HCT116 (cell line): ENCODE data around the gene CREBBP. TPM values are rescaled to one million over a fixed set of nuclear protein-coding genes. Genes with fewer than 3 reads are reported as not detected.
"Not testable (repeated sequence)": the region's sequence is repeated elsewhere in the genome, so short reads cannot be mapped to it uniquely, and the experiment has no call there.

Source experiments
- ATAC-seq: fragments of 200-7000 bp; cut with Tn5 transposase; 2 replicates; pipeline ENCODE4 v1.9.1; 2020; ENCODE audit warnings: mild to moderate bottlenecking, moderate library complexity
- BruUV-seq: library from RNA; stranded (reverse); fragments of 400-500 nt; replicated peaks from 2 replicates; lab custom pipeline; 2021; lab: Mats Ljungman, UMichigan
- CTCF ChIA-PET: fragments of 300-600 bp; sonication (Branson Sonifier 250); formaldehyde crosslinking; loops from one replicate; lab custom pipeline; 2021; ENCODE audit warnings: antibody characterized with exemption; lab: Charles Lee
- POLR2A ChIA-PET: fragments of 300-600, 350-600 bp; sonication (Branson Sonifier 250); formaldehyde crosslinking; loops from one replicate; lab custom pipeline; 2021; ENCODE audit warnings: antibody characterized with exemption; lab: Charles Lee
- RAD21 ChIA-PET, 2 experiments: fragments of 300-600 bp; sonication (Branson Sonifier 250); formaldehyde crosslinking; loops; one replicate each; lab custom pipeline; 2023; ENCODE audit warnings: low total read pairs in 2 of 2; ENCODE audit not compliant: uncharacterized antibody in 2 of 2, unreplicated experiment in 2 of 2, low non-redundant PET in 1 of 2; lab: Charles Lee
- DNase-seq: peaks from one replicate; pipeline ENCODE4 v3.0.0-alpha.2; 2010; ENCODE audit warnings: low read depth, low spot score
- H2AFZ ChIP-seq: fragments of 200-600 bp; shearing (Covaris generic), sonication (generic); 2 replicates; pipeline ENCODE4 v1.6.1; 2017; ENCODE audit warnings: low read depth, mixed run types, mixed read lengths, antibody characterized with exemption, low read length; ENCODE audit not compliant: poor library complexity, severe bottlenecking
- H3K27ac ChIP-seq: 2 replicates; pipeline ENCODE4 v1.5.1; 2012; ENCODE audit warnings: low read depth, low read length
- H3K27me3 ChIP-seq: fragments of 200-600 bp; sonication (generic); 2 replicates; pipeline ENCODE4 v1.6.1; 2016; ENCODE audit warnings: mixed run types, low read length, mixed read lengths; ENCODE audit not compliant: insufficient read depth
- H3K36me3 ChIP-seq, 2 experiments: fragments of 200-500 bp in 1 of 2; fragments of 200-600 bp in 1 of 2; sonication (Bioruptor generic) in 1 of 2; sonication (generic) in 1 of 2; 2 replicates each; pipeline versions ENCODE4 v1.5.1 to v1.6.1; 2014 to 2016; ENCODE audit warnings: low read length in 2 of 2, inconsistent platforms in 1 of 2, mixed read lengths in 1 of 2, mixed run types in 1 of 2; ENCODE audit not compliant: insufficient read depth in 2 of 2, control insufficient read depth in 1 of 2
- H3K4me1 ChIP-seq, 2 experiments: fragments of 200-600 bp in 1 of 2; sonication (generic) in 1 of 2; 2 replicates each; pipeline versions ENCODE4 v1.5.1 to v1.6.1; 2012 to 2017; ENCODE audit warnings: low read length in 2 of 2, inconsistent platforms in 1 of 2, mild to moderate bottlenecking in 1 of 2, mixed read lengths in 1 of 2, mixed run types in 1 of 2, moderate library complexity in 1 of 2; ENCODE audit not compliant: insufficient read depth in 2 of 2, control insufficient read depth in 1 of 2
- H3K4me2 ChIP-seq: fragments of 200-600 bp; sonication (generic); 2 replicates; pipeline ENCODE4 v1.6.1; 2017; ENCODE audit warnings: mixed run types, low read length, mixed read lengths
- H3K4me3 ChIP-seq, 2 experiments: fragments of 200-600 bp in 1 of 2; sonication (generic) in 1 of 2; replicated peaks in 1 of 2; 2 replicates each; pipeline ENCODE4 v1.5.1; 2011 to 2016; ENCODE audit warnings: low read length in 2 of 2, control low read depth in 1 of 2, low read depth in 1 of 2, mild to moderate bottlenecking in 1 of 2, mixed read lengths in 1 of 2, mixed run types in 1 of 2
- H3K79me2 ChIP-seq: fragments of 200-600 bp; sonication (generic); 2 replicates; pipeline ENCODE4 v1.6.1; 2017; ENCODE audit warnings: mild to moderate bottlenecking, mixed run types, low read length, moderate library complexity, mixed read lengths; ENCODE audit not compliant: insufficient read depth
- H3K9ac ChIP-seq: fragments of 200-600 bp; sonication (generic); 2 replicates; pipeline ENCODE4 v1.6.1; 2016; ENCODE audit warnings: low read length, mixed read lengths
- H3K9me2 ChIP-seq: fragments of 200-600 bp; sonication (generic), shearing (Covaris generic); 2 replicates; pipeline ENCODE4 v1.6.1; 2017; ENCODE audit warnings: mixed run types, mild to moderate bottlenecking, moderate library complexity; ENCODE audit not compliant: insufficient read depth
- H3K9me3 ChIP-seq, 2 experiments: fragments of 200-500 bp in 1 of 2; fragments of 200-600 bp in 1 of 2; sonication (Bioruptor generic) in 1 of 2; sonication (generic) in 1 of 2; 2 replicates each; pipeline ENCODE4 v1.6.1; 2014 to 2017; ENCODE audit warnings: low read length in 2 of 2, mixed read lengths in 2 of 2, inconsistent platforms in 1 of 2, low read depth in 1 of 2, mild to moderate bottlenecking in 1 of 2, mixed run types in 1 of 2, moderate library complexity in 1 of 2; ENCODE audit not compliant: control insufficient read depth in 1 of 2, insufficient read depth in 1 of 2
- H4K20me1 ChIP-seq: fragments of 200-600 bp; sonication (generic), shearing (Covaris generic); 2 replicates; pipeline ENCODE4 v1.6.1; 2017; ENCODE audit warnings: mixed run types, mild to moderate bottlenecking, moderate library complexity; ENCODE audit not compliant: insufficient read depth
- ATF3 ChIP-seq: IDR thresholded peaks from 2 replicates; pipeline ENCODE4 v1.6.1; 2012
- CBX3 ChIP-seq: IDR thresholded peaks from 2 replicates; pipeline ENCODE4 v1.6.1; 2012; ENCODE audit warnings: low read depth
- CEBPB ChIP-seq: IDR thresholded peaks from 2 replicates; pipeline ENCODE4 v1.6.1; 2012; ENCODE audit warnings: low read depth
- EGR1 ChIP-seq: IDR thresholded peaks from 2 replicates; pipeline ENCODE4 v1.6.1; 2012; ENCODE audit warnings: low read depth
- EZH2 ChIP-seq: fragments of 200-600 bp; sonication (generic); IDR thresholded peaks from 2 replicates; pipeline ENCODE4 v1.6.1; 2017; ENCODE audit warnings: antibody characterized with exemption, mixed run types
- FOSL1 ChIP-seq: IDR thresholded peaks from 2 replicates; pipeline ENCODE4 v1.6.1; 2012; ENCODE audit warnings: low read depth
- MAX ChIP-seq: IDR thresholded peaks from 2 replicates; pipeline ENCODE4 v1.6.1; 2012
- POLR2A ChIP-seq: IDR thresholded peaks from 2 replicates; pipeline ENCODE4 v1.7.0; 2011; ENCODE audit warnings: borderline replicate concordance; ENCODE audit not compliant: insufficient read depth, insufficient read length; ENCODE audit errors: extremely low read depth
- POLR2AphosphoS5 ChIP-seq: IDR thresholded peaks from 2 replicates; pipeline ENCODE4 v1.6.1; 2011; ENCODE audit warnings: mild to moderate bottlenecking, low read depth, low read length, moderate library complexity
- RAD21 ChIP-seq: IDR thresholded peaks from 2 replicates; pipeline ENCODE4 v1.6.1; 2012; ENCODE audit warnings: low read depth, mild to moderate bottlenecking
- REST ChIP-seq: IDR thresholded peaks from 2 replicates; pipeline ENCODE4 v1.6.1; 2012; ENCODE audit warnings: low read depth
- SIN3A ChIP-seq: IDR thresholded peaks from 2 replicates; pipeline ENCODE4 v1.6.1; 2012; ENCODE audit warnings: low read depth
- SRF ChIP-seq: IDR thresholded peaks from 2 replicates; pipeline ENCODE4 v1.6.1; 2012; ENCODE audit warnings: low read depth
- TCF7L2 ChIP-seq: IDR thresholded peaks from 2 replicates; pipeline ENCODE4 v1.7.0; 2011; ENCODE audit warnings: borderline replicate concordance, inconsistent platforms; ENCODE audit not compliant: insufficient read depth, insufficient read length; ENCODE audit errors: extremely low read depth
- YY1 ChIP-seq: IDR thresholded peaks from 2 replicates; pipeline ENCODE4 v1.6.1; 2011; ENCODE audit warnings: low read length, low read depth, moderate library complexity, mild to moderate bottlenecking; ENCODE audit not compliant: insufficient replicate concordance; ENCODE audit errors: extremely low read depth
- ZFX ChIP-seq: fragments of 450-650 bp; IDR thresholded peaks from 2 replicates; pipeline ENCODE4 v1.6.1; 2017
- ZNF274 ChIP-seq: fragments of 200-500 bp; sonication (Bioruptor generic); IDR thresholded peaks from 2 replicates; pipeline ENCODE4 v1.6.1; 2014; ENCODE audit warnings: mild to moderate bottlenecking, low read depth, low read length, inconsistent platforms
- intact Hi-C: fragments of 100-400 bp; cut with micrococcal nuclease; formaldehyde crosslinking; loops from 2 replicates; pipeline ENCODE4 v1.10.0; 2022
- total RNA-seq: library from RNA; stranded (reverse); gene quantifications from one replicate; pipeline ENCODE4 v1.2.1, GENCODE V29; 2021; ENCODE audit not compliant: unreplicated experiment

Gene CREBBP
- total RNA-seq, 1 experiment from 2014 or later = 42.7 TPM

- no TSS peak for BruUV-seq
- CTCF ChIA-PET = no interaction called here
- no peak overlapping the region for H3K4me3 ChIP-seq
These were observed 165.1 kb downstream of the CREBBP start for GRCh38 chr16:3715430-3715829.

GRCh38 chr16:3714378-3714777 lies 166.1 kb downstream of the CREBBP start:
- H2AFZ ChIP-seq, BruUV-seq, H3K4me3 ChIP-seq, CTCF ChIA-PET, RAD21 ChIA-PET, H3K9me2 ChIP-seq, ATAC-seq, H3K9me3 ChIP-seq, H3K27ac ChIP-seq, H3K9ac ChIP-seq, intact Hi-C loops, DNase-seq, POLR2A ChIA-PET, H3K27me3 ChIP-seq, H3K4me2 ChIP-seq: not testable (repeated sequence)
- Histone ChIP-seq H4K20me1 (peaks cover 13% of the 10 kb centered on the region; the same call in 1 of the 2 replicates), H3K36me3 (peaks cover 3 to 18% of the 10 kb centered on the region in 2 experiments; a peak in 1 of 4 replicates), H3K4me1 (peaks cover 7 to 19% of the 10 kb centered on the region in 2 experiments), H3K79me2 (peaks cover 80% of the 10 kb centered on the region)

More at GRCh38 chr16:3715430-3715829, 165.1 kb downstream of the CREBBP start:
- Histone ChIP-seq H3K79me2 (peaks cover 70% of the 10 kb centered on the region), H3K9me3 (no peaks in the 10 kb centered on the region), H4K20me1 (peaks cover 13% of the 10 kb centered on the region; the same call in 1 of the 2 replicates), H3K36me3 (peaks cover 3 to 15% of the 10 kb centered on the region in 2 experiments; a peak in 1 of 4 replicates), H2AFZ (no peak overlapping the region), H3K4me2 (no peak overlapping the region), H3K27me3 (no peaks in the 10 kb centered on the region), H3K9me2 (no peaks in the 10 kb centered on the region), H3K9ac (no peak overlapping the region), H3K27ac (no peak overlapping the region), H3K4me1 (peaks cover 7 to 19% of the 10 kb centered on the region in 2 experiments)
- ATAC-seq (no peak), DNase-seq (no peak)
- intact Hi-C loops = no loop called here
- RAD21 ChIA-PET = no interaction called here
- TF ChIP-seq ZNF274 (no peak), ZFX (no peak), EZH2 (no peak), POLR2AphosphoS5 (no peak), MAX (no peak), POLR2A (no peak), YY1 (no peak), CBX3 (no peak), SRF (no peak), EGR1 (no peak), FOSL1 (no peak), ATF3 (no peak), RAD21 (no peak), TCF7L2 (no peak), CEBPB (no peak), REST (no peak), SIN3A (no peak)
- POLR2A ChIA-PET = interaction anchor here (0.7 kb wide), 1 partner anchor 254 kb away, joined by 3 read pairs; no protein-coding TSS in a partner anchor
